GM21723 (cell line): ENCODE results near the gene DTYMK.
A peak's percentile ranks its signal among the peaks of the same experiment; 100 is the strongest.
"Not testable (repeated sequence)": the region's sequence is repeated elsewhere in the genome, so short reads cannot be mapped to it uniquely, and the experiment has no call there.

Experiments
- ATAC-seq: cut with Tn5 transposase; IDR thresholded peaks from one replicate; pipeline ENCODE4 v1.9.1; 2021; ENCODE audit warnings: mild to moderate bottlenecking, moderate library complexity; ENCODE audit not compliant: unreplicated experiment

DTYMK gene

GRCh38 chr2:241686650-241687425 lies at the start of gene DTYMK:
TSS of gene DTYMK (minus strand) at chr2:241686815. CDS start at chr2:241686783, 32 bp downstream.
- ATAC-seq = peak; percentile 93

GRCh38 chr2:241736111-241736510 lies 49.5 kb upstream of the DTYMK start:
- ATAC-seq = no peak

- ATAC-seq = peak; percentile 77
Measured at GRCh38 chr2:241734467-241735208, 48.0 kb upstream of the DTYMK start, which contains the start of gene D2HGDH. TSS of gene D2HGDH (plus strand) at chr2:241734630. CDS start at chr2:241735225, 595 bp downstream.

GRCh38 chr2:241734208-241734466 lies 47.5 kb upstream of the DTYMK start:
- ATAC-seq = peak; percentile 41

- ATAC-seq = no peak
Measured at GRCh38 chr2:241733391-241734207, 47.0 kb upstream of the DTYMK start.

- not testable (repeated sequence) for ATAC-seq
Measured at GRCh38 chr2:241732513-241733186, 46.0 kb upstream of the DTYMK start.

- ATAC-seq = no peak
Measured at GRCh38 chr2:241730671-241731293, 44.2 kb upstream of the DTYMK start.

- no peak for ATAC-seq
Measured at GRCh38 chr2:241729868-241730267, 43.3 kb upstream of the DTYMK start.

- ATAC-seq = no peak
Measured at GRCh38 chr2:241728627-241729026, 42.0 kb upstream of the DTYMK start.

DNA sequence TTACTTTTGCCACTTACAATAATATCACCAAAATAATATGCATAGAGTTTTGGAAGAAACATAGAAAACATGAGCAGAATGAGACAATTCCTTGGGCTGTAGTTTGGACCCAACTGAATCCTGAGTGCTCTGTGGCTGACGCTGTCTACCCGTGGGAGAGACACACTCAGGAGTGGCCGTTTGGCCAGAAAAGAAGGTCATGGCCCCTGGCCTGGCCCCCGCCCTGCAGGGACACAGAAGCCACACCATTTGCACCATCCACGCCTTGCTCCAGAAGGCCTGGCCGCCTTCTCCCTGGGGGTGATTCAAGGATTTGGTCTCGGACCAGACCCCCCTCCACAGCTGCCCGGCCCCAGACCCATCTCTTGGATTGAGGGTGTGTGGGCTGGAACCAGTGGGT lies 41.4 kb upstream of the DTYMK start:
- no peak for ATAC-seq

DNA sequence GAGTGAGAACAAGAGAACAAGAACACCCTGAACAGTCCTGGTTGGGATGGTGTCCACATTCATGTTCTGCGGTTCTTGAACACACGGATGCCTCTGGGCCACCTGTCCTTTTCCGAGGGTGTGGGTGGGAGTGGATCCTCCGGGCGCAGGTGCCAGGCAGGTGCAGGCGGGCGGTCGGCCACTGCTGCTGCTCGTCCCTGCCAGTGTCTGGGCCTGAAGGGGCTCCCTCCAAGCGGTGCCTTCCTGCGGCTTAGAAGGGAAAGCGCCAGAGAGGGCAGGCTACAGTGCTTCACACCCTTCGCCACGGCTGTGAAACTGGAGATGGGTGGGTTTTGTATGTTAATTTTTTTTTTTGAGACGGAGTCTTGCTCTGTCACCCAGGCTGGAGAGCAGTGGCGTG lies 39.8 kb upstream of the DTYMK start:
- no peak for ATAC-seq

DNA sequence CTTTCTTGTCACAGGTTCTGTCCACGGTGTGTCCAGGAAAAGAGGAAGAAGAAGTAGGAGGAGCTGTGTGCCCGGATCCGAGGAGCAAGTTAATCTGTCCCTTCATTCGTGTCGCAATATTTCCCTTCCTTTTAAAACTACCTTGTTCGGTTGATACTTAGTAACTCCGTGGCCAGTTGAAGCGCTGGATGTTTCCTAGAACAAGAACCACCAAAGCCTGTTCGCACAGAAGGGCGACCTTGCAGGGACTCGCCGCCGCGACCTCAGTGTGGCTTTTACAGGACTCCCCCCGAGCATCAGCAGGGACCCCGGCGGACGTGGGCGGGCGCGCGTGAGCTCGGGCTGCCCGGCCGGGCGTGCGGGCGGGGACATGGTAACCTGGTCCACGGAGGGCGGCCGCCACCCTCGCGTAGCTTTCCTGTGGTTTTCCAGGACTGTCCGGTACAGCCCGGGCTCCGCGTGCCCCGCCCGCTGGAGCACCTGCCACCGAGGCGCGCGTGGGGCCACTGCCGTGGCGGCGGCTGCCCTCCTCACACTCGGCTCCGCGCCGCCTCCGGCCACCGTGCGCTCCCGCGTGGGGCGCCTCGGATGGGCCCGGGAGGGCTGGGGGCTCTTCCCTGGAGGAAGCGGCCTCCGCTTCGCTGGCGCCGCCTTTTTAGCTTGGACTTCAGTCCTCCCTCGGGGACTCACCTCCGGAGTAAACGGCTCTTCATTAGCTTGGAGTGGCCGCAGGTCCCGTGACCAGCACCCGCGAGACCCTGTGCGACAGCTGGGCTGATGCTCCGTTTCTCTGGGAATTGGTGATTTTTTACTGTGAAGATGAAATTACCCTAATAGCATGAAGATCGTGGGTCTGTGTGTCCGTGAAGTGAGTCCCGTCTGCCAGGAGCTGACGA lies 38.6 kb upstream of the DTYMK start:
- no peak for ATAC-seq

DNA sequence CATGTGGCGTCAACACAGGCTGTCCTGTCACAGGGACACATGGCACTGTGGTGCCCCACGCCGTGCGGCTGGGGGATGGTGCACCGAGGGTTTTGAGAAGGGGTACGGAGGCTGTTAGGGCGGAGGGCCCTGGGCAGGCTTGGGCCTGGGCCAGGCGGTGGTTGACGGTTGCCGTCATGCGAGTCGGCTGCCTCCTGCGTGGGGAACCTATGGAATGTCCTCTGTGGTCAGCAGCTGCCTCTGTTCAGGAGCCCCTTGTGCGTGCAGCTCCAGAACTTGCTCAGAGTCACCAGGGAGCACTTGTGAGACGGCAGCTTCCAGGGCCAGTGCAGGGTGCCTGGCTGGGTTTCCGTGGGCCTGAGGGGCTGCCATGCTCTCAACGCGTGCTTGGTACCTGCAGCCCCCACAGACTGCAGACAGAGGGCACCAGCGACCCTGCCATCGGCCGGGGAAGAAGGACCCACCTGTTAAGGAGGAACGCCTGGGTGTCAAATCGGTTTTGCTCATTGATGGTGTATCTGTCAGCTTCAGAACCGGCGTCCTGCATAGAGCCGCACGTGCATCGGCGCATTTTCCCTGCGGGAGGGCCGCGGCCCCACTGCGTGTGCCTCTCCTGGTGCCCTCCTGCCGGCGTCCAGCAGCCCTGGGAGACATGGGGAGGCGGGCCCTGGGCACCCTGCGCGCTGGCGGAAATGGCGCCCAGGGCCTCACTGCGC lies 37.8 kb upstream of the DTYMK start:
- no peak for ATAC-seq

- ATAC-seq = no peak
Measured at GRCh38 chr2:241722896-241723454, 36.4 kb upstream of the DTYMK start.

DNA sequence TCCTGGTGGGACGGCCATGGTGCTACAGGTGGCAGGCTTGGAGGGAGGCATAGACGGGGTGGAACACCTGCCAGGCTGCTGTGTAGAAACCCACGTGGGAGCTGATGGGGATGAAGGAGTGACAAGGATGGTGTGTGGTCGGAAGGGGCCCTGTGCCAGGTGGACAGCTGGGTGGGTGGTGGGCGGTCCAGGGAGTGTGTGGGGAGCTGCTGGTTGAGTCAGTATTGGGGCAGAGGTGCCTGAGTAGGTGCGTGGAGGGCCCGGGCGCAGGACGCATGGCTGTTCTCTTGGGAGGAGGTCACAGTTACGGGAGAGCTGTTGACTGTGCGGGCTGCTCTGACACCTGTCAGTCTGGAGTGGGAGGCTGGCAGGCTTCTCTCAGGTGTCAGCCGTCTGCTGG lies 35.2 kb upstream of the DTYMK start:
- no peak for ATAC-seq

- no peak for ATAC-seq
Measured at GRCh38 chr2:241720560-241720959, 33.9 kb upstream of the DTYMK start.

- no peak for ATAC-seq
Measured at GRCh38 chr2:241720099-241720498, 33.5 kb upstream of the DTYMK start.

GRCh38 chr2:241719093-241719492 lies 32.5 kb upstream of the DTYMK start:
- ATAC-seq = no peak

- no peak for ATAC-seq
Measured at GRCh38 chr2:241708879-241709278, 22.3 kb upstream of the DTYMK start.
